HepG2 (cell line): Measurements from ENCODE around the gene GFRA4. TPM values are rescaled to one million over a fixed set of nuclear protein-coding genes. Genes with fewer than 3 reads are reported as not detected.
A peak's percentile ranks its signal among the peaks of the same experiment; 100 is the strongest.
"Not testable (repeated sequence)": the region's sequence is repeated elsewhere in the genome, so short reads cannot be mapped to it uniquely, and the experiment has no call there.

Source experiments
- ATAC-seq: fragments of 200-7000 bp; cut with Tn5 transposase; 3 replicates; pipeline ENCODE4 v1.9.1; 2020; ENCODE audit warnings: mild to moderate bottlenecking, moderate library complexity
- BruUV-seq: library from RNA; stranded (reverse); fragments of 400-500 nt; replicated peaks from 2 replicates; lab custom pipeline; 2021; lab: Mats Ljungman, UMichigan
- CTCF ChIA-PET: fragments of 300-600 bp; formaldehyde crosslinking; extraction: SDS; loops from one replicate; lab custom pipeline; 2021; ENCODE audit warnings: low total read pairs, inconsistent platforms, low intra/inter-chr PET ratio; lab: Yijun Ruan, JAX
- POLR2A ChIA-PET: fragments of 350-600 bp; sonication (Branson Sonifier 250); formaldehyde crosslinking; loops from one replicate; lab custom pipeline; 2020; ENCODE audit warnings: antibody characterized with exemption, inconsistent platforms; lab: Yijun Ruan, JAX
- DNase-seq: peaks from one replicate; pipeline ENCODE4 v3.0.0-alpha.2; 2015; ENCODE audit warnings: low spot score
- FAIRE-seq: peaks from 3 replicates; lab custom pipeline; 2011; peaks lifted over from hg19 to GRCh38; lab: Jason Lieb, UNC
- H2AFZ ChIP-seq: one replicate; pipeline ENCODE4 v1.6.1; 2011; ENCODE audit warnings: low read length, inconsistent platforms
- H3K27ac ChIP-seq: fragments of 300-600 bp; 3 replicates; pipeline ENCODE4 v1.8.0; 2011; ENCODE audit warnings: mixed run types, mild to moderate bottlenecking, mixed read lengths, low read length, inconsistent platforms; ENCODE audit not compliant: insufficient read depth; ENCODE audit errors: extremely low read length
- H3K27me3 ChIP-seq, 2 experiments: fragments of 200-600 bp in 1 of 2; 2 replicates in 1 of 2; 3 replicates in 1 of 2; pipeline versions ENCODE4 v1.6.0 to v1.8.0; 2011; ENCODE audit warnings: low read length in 2 of 2, mild to moderate bottlenecking in 2 of 2, moderate library complexity in 2 of 2, inconsistent platforms in 1 of 2; ENCODE audit not compliant: insufficient read depth in 2 of 2, control insufficient read depth in 1 of 2
- H3K36me3 ChIP-seq, 2 experiments: fragments of 200-600 bp in 1 of 2; replicated peaks in 1 of 2; 2 replicates in 1 of 2; 3 replicates in 1 of 2; pipeline versions ENCODE4 v1.5.1 to v1.8.0; 2011; ENCODE audit warnings: low read length in 2 of 2, inconsistent platforms in 1 of 2; ENCODE audit not compliant: insufficient read depth in 2 of 2, control insufficient read depth in 1 of 2
- H3K4me1 ChIP-seq: 2 replicates; pipeline ENCODE4 v1.5.1; 2012; ENCODE audit warnings: low read length, inconsistent platforms; ENCODE audit not compliant: insufficient read depth
- H3K4me2 ChIP-seq: 2 replicates; pipeline ENCODE4 v1.6.0; 2011; ENCODE audit warnings: low read depth, low read length, inconsistent platforms
- H3K4me3 ChIP-seq, 3 experiments: fragments of 200-600 bp in 1 of 3; sonication (generic), shearing (Covaris generic) in 1 of 3; replicated peaks in 1 of 3; 2 replicates each; pipeline ENCODE4 v1.5.1; 2011 to 2016; ENCODE audit warnings: low read length in 3 of 3, inconsistent platforms in 2 of 3, low read depth in 2 of 3, mild to moderate bottlenecking in 2 of 3, control low read depth in 1 of 3, mixed read lengths in 1 of 3; ENCODE audit not compliant: insufficient read depth in 1 of 3
- H3K79me2 ChIP-seq: one replicate; pipeline ENCODE4 v1.6.1; 2011; ENCODE audit warnings: low read length, inconsistent platforms; ENCODE audit not compliant: insufficient read depth
- H3K9ac ChIP-seq: 2 replicates; pipeline ENCODE4 v1.6.0; 2011; ENCODE audit warnings: mild to moderate bottlenecking, low read depth, low read length, inconsistent platforms; ENCODE audit not compliant: insufficient read depth
- H3K9me3 ChIP-seq: 2 replicates; pipeline ENCODE4 v1.5.1; 2012; ENCODE audit warnings: mild to moderate bottlenecking, low read length
- H4K20me1 ChIP-seq: 2 replicates; pipeline ENCODE4 v1.6.0; 2011; ENCODE audit warnings: inconsistent platforms, mild to moderate bottlenecking, low read length, moderate library complexity; ENCODE audit not compliant: insufficient read depth
- DPF2 ChIP-seq: sonication (generic); formaldehyde crosslinking; IDR thresholded peaks from 2 replicates; pipeline ENCODE4 v1.4.0; 2020; ENCODE audit warnings: mild to moderate bottlenecking, low read depth, missing genetic modification reagents, borderline replicate concordance
- ETS1 ChIP-seq: sonication (generic); formaldehyde crosslinking; IDR thresholded peaks from 2 replicates; pipeline ENCODE4 v1.4.0; 2020; ENCODE audit warnings: missing genetic modification reagents
- GZF1 ChIP-seq: sonication (generic); formaldehyde crosslinking; IDR thresholded peaks from 2 replicates; pipeline ENCODE4 v1.5.1; 2020; ENCODE audit warnings: mild to moderate bottlenecking, missing genetic modification reagents
- KAT2B ChIP-seq: fragments of 150-350 bp; IDR thresholded peaks from 2 replicates; pipeline ENCODE4 v1.6.1; 2014; ENCODE audit warnings: low read depth, low read length, borderline replicate concordance
- MATR3 ChIP-seq: sonication (generic); formaldehyde crosslinking; IDR thresholded peaks from 2 replicates; pipeline ENCODE4 v1.4.0; 2020; ENCODE audit warnings: missing genetic modification reagents
- MEIS1 ChIP-seq: sonication (generic); formaldehyde crosslinking; IDR thresholded peaks from 2 replicates; pipeline ENCODE4 v1.9.0; 2021; ENCODE audit warnings: mild to moderate bottlenecking, missing genetic modification reagents, moderate library complexity, borderline replicate concordance
- MTF1 ChIP-seq: sonication (generic); formaldehyde crosslinking; IDR thresholded peaks from 2 replicates; pipeline ENCODE4 v1.5.0; 2020; ENCODE audit warnings: missing genetic modification reagents
- NPAS2 ChIP-seq: sonication (generic); formaldehyde crosslinking; IDR thresholded peaks from 2 replicates; pipeline ENCODE4 v1.8.0; 2022; ENCODE audit warnings: mild to moderate bottlenecking, missing genetic modification reagents, borderline replicate concordance
- PAF1 ChIP-seq: IDR thresholded peaks from 2 replicates; pipeline ENCODE4 v1.6.1; 2016; ENCODE audit warnings: missing genetic modification reagents, missing compliant biosample characterization
- PTBP1 ChIP-seq: fragments of 200-400 bp; formaldehyde crosslinking; IDR thresholded peaks from 2 replicates; pipeline ENCODE4 v1.6.1; 2018; ENCODE audit warnings: low read length, low read depth; ENCODE audit not compliant: poor library complexity, severe bottlenecking
- RNF2 ChIP-seq: fragments of 450-650 bp; conservative IDR thresholded peaks from 2 replicates; pipeline ENCODE4 v1.6.1; 2016; ENCODE audit warnings: low read depth
- ZNF281 ChIP-seq: sonication (generic); formaldehyde crosslinking; IDR thresholded peaks from 2 replicates; pipeline ENCODE4 v1.4.0; 2020; ENCODE audit warnings: missing genetic modification reagents, borderline replicate concordance
- WGBS: methylation state at CpG from one replicate; pipeline ENCODE4 v1.1.6; 2017; ENCODE audit warnings: low lambda C conversion rate; 5-methylcytosine and 5-hydroxymethylcytosine counted together
- in situ Hi-C: cut with HindIII; loops from 2 replicates; pipeline ENCODE4 v1.10.0; 2017; ENCODE audit warnings: low pct_unique_long_range_greater_than_20kb; ENCODE audit not compliant: extremely low pct_ligation_motif_present
- intact Hi-C: fragments of 100-400 bp; cut with micrococcal nuclease; formaldehyde crosslinking; loops from one replicate; pipeline ENCODE4 v1.10.0; 2022; ENCODE audit not compliant: unreplicated experiment
- polyA plus RNA-seq, 8 experiments: library from polyadenylated mRNA; depleted of rRNA in 3 of 8; stranded (reverse) in 7 of 8; unstranded in 1 of 8; fragments of >200 nt; fragmentation: Illumina TruSeq in 4 of 8; extraction: Trizol in 4 of 8; gene quantifications; 2 replicates each; pipeline versions ENCODE4 v1.2.1 to v1.2.3, GENCODE V29; 2011 to 2016; ENCODE audit warnings: low read depth in 4 of 8, missing spikeins in 1 of 8, mixed read lengths in 1 of 8; ENCODE audit not compliant: insufficient read depth in 1 of 8
- total RNA-seq, 5 experiments: library from RNA; depleted of rRNA; stranded (reverse); fragments of >200 nt; fragmentation: Illumina TruSeq; extraction: Trizol; gene quantifications; 2 replicates each; pipeline ENCODE4 v1.2.3, GENCODE V29; 2016; ENCODE audit warnings: low read depth in 1 of 5

The GFRA4 gene
- total and polyA plus RNA-seq, 2 of the 13 experiments (the other 11 are each of a cell fraction or from before 2014, with no cell fraction given) = not detected

DNA sequence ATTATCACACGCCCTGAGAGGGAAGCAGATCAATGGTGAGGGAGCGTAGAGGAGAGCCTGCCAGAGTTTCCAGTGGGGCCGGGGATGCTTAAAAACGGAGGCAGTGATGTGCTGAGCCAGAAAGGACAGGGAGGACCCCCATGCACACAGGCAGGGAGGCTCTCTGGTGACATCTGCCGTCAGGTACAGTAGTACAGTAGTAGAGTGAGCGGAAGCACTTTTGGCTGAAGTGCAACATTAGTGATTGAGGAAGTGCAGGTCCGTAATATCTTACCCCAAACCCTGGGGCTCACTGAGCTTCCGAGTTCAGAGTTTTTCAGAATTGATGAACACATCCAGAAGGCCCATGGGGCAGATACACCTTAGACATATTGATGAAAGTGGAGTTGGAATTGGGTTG lies 42.1 kb downstream of the GFRA4 start (continued):
- TF ChIP-seq ZNF281 (CRISPR knock-in tag) = no peak

DNA sequence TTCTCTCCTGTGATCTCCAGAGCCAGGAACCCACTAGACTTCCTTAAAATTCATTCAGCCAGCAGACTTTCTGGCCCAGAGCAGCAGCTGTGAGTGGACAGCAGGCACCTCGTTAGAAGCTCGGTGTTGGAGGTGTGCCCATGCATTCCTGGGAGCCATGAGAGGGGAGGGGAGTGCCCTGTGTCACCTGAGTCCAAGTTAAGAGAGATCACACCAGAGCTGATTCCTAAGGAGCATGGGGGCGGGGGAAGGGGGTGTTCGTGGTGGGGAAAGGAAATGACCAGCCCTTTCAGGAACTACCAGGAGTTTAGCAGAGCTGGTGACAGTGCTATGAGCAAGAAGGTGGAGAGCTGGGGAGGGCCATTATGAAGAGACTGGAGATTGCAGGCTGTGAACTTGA lies 46.9 kb downstream of the GFRA4 start:
- Histone ChIP-seq H3K4me2 (no peak overlapping the region), H3K27ac (no peak overlapping the region), H3K9ac (no peak overlapping the region)
- no peak for TF ChIP-seq PTBP1
- TF ChIP-seq NPAS2 = no peak
- no peak for TF ChIP-seq ETS1 (CRISPR knock-in tag)
- TF ChIP-seq MATR3 = no peak
- TF ChIP-seq KAT2B = no peak
- no peak for TF ChIP-seq GZF1 (CRISPR knock-in tag)
- no peak for TF ChIP-seq MEIS1 (CRISPR knock-in tag)
- TF ChIP-seq DPF2 (CRISPR knock-in tag) = no peak
- TF ChIP-seq MTF1 (CRISPR knock-in tag) = no peak
- no peak for TF ChIP-seq PAF1 (CRISPR knock-in tag)
- no peak for TF ChIP-seq RNF2
- TF ChIP-seq, all 625 proteins: peak for 0
- Histone ChIP-seq H3K9me3 (no peaks in the 10 kb centered on the region), H2AFZ (no peak overlapping the region), H3K79me2 (no peaks in the 10 kb centered on the region), H3K4me3 (no peak overlapping the region), H3K36me3 (peaks cover 9 to 16% of the 10 kb centered on the region in 2 experiments; a peak in 4 of 5 replicates), H3K27me3 (no peaks in the 10 kb centered on the region), H4K20me1 (no peaks in the 10 kb centered on the region), H3K4me1 (no peaks in the 10 kb centered on the region)
- ChIA-PET POLR2A (no interaction called here), CTCF (no interaction called here)
- FAIRE-seq (no peak), ATAC-seq (peak; percentile 25; the same call in 2 of the 3 replicates), DNase-seq (no peak)
- no TSS peak for BruUV-seq
- in situ Hi-C loops = no loop called here
- intact Hi-C loops = no loop called here
- 84% methylated on average over 4 of the region's 4 CpGs for WGBS

DNA sequence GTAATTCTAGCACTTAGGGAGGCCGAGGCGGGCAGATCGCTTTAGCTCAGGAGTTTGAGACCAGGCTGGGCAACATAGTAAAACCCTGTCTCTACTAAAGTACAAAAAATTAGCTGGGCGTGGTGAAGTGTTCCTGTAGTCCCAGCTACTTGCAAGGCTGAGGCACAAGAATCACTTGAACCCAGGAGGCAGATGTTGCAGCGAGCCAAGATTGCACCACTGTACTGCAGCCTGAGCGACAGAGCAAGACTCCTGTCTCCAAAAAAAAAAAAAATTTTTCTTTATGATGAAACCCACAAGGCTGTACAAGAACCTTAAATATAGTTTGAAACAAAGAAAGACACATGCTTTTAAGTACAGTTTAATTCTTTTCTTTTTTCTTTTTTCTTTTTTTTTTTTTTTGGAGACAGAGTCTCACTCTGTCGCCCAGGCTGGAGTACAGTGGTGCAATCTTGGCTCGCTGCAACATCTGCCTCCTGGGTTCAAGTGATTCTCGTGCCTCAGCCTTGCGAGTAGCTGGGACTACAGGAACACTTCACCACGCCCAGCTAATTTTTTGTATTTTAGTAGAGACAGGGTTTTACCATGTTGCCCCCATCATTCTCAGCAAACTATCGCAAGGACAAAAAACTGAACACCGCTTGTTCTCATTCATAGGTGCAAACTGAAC lies 47.9 kb downstream of the GFRA4 start:
- POLR2A ChIA-PET, H3K9me3 ChIP-seq, H3K27ac ChIP-seq, H3K27me3 ChIP-seq, H2AFZ ChIP-seq, in situ Hi-C loops, intact Hi-C loops, ATAC-seq, DNase-seq, H3K4me1 ChIP-seq, FAIRE-seq, CTCF ChIA-PET, H3K9ac ChIP-seq, H3K4me2 ChIP-seq, BruUV-seq, H4K20me1 ChIP-seq, H3K79me2 ChIP-seq, H3K4me3 ChIP-seq: not testable (repeated sequence)
- WGBS = 99% methylated on average over 13 of the region's 13 CpGs
- peaks cover 7 to 16% of the 10 kb centered on the region in 2 experiments; a peak in 4 of 5 replicates for H3K36me3 ChIP-seq
